ENCODE results near the gene PKDCC. TPM values are rescaled to one million over a fixed set of nuclear protein-coding genes. Genes with fewer than 3 reads are reported as not detected.

Gene PKDCC
- total and polyA plus RNA-seq, 10 of the 15 experiments (the other 5 are each of a cell fraction or from before 2014, with no cell fraction given), result 0.13 to 10.2 (median 2.3) TPM

GRCh38 chr2:42053482-42053790 lies 5.6 kb downstream of the PKDCC start:
- H4K20me1 ChIP-seq (ENCODE audit: control insufficient read depth, insufficient read depth), result no peaks in the 10 kb centered on the region
- TF ChIP-seq, protein P1, sequence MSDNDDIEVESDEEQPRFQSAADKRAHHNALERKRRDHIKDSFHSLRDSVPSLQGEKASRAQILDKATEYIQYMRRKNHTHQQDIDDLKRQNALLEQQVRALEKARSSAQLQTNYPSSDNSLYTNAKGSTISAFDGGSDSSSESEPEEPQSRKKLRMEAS (IDR thresholded peaks at IDR 0.05; ENCODE audit: low read depth, low read length), result no peak
- TF ChIP-seq YBX1 (IDR thresholded peaks at IDR 0.05), result no peak
- no peak for TF ChIP-seq POLR2A (IDR thresholded peaks at IDR 0.05; ENCODE audit: low read depth, low read length)
- TF ChIP-seq SMARCA5 (IDR thresholded peaks at IDR 0.05), result no peak
- no peak for TF ChIP-seq ATF2 (IDR thresholded peaks at IDR 0.05; ENCODE audit: low read length)
- no peak for TF ChIP-seq DPF2 (IDR thresholded peaks at IDR 0.05)
- TF ChIP-seq SMAD5 (IDR thresholded peaks at IDR 0.05; ENCODE audit: low read depth), result no peak
- TF ChIP-seq TBL1XR1 (IDR thresholded peaks at IDR 0.05; ENCODE audit: low read depth, low read length), result no peak
- no peak for TF ChIP-seq ESRRA (IDR thresholded peaks at IDR 0.05; ENCODE audit: low read length)
- no peak for TF ChIP-seq E4F1 (IDR thresholded peaks at IDR 0.05; ENCODE audit: borderline replicate concordance, partially characterized antibody)
- TF ChIP-seq JUND (IDR thresholded peaks at IDR 0.05; ENCODE audit: low read depth, low read length), result no peak
- H3K27me3 ChIP-seq (replicated peaks in 1 of 2; ENCODE audit: control insufficient read depth in 2 of 2, insufficient read depth in 2 of 2, low read length in 1 of 2), result peaks cover 5 to 9% of the 10 kb centered on the region in 2 experiments
- in situ Hi-C loops (cut with MboI), result no loop called here
- H3K36me3 ChIP-seq (ENCODE audit: control insufficient read depth in 2 of 2, insufficient read depth in 2 of 2, low read length in 1 of 2), result no peaks in the 10 kb centered on the region
- FAIRE-seq (no peak), DNase-seq (ENCODE audit: low read depth, low spot score) (no peak), ATAC-seq (no peak)
- H3K27ac ChIP-seq (ENCODE audit: control insufficient read depth, insufficient read depth), result no peak overlapping the region
- RAD21 ChIA-PET (ENCODE audit: unreplicated experiment), result interaction anchor here (0.6 kb wide), 1 partner anchor 94 kb away, joined by 3 read pairs; no protein-coding TSS in a partner anchor
- H3K4me3 ChIP-seq, result no peak overlapping the region
- SMC1A ChIA-PET (ENCODE audit: uncharacterized antibody, unreplicated experiment), result interaction anchor here (1.0 kb wide), 1 partner anchor 24 kb away, joined by 3 read pairs; no protein-coding TSS in a partner anchor
- BruUV-seq (replicated peaks), result no TSS peak
- WGBS (ENCODE audit: insufficient coverage, insufficient replicate concordance, low lambda C conversion rate, missing lambda C conversion rate), result 58% methylated on average over 6 of the region's 6 CpGs
- intact Hi-C loops (cut with micrococcal nuclease; ENCODE audit: unreplicated experiment), result no loop called here
- H3K4me2 ChIP-seq (ENCODE audit: control insufficient read depth, insufficient read depth), result no peak overlapping the region
- H3K9ac ChIP-seq (ENCODE audit: control insufficient read depth, insufficient read depth, low read length), result no peak overlapping the region
- no peaks in the 10 kb centered on the region for H3K9me3 ChIP-seq (replicated peaks; ENCODE audit: control insufficient read depth, insufficient read depth, low read length)
- no peak overlapping the region for H2AFZ ChIP-seq (ENCODE audit: control insufficient read depth, low read depth, low read length)
- H3K79me2 ChIP-seq (ENCODE audit: control insufficient read depth, insufficient read depth, low read length), result no peaks in the 10 kb centered on the region
- POLR2A ChIA-PET, result no interaction called here
- H3K4me1 ChIP-seq (ENCODE audit: control insufficient read depth, insufficient read depth, low read length), result no peaks in the 10 kb centered on the region
- CTCF ChIA-PET, result no interaction called here
